ENCODE results near the gene SLC28A3. TPM values are rescaled to one million over a fixed set of nuclear protein-coding genes. Genes with fewer than 3 reads are reported as not detected.

The SLC28A3 gene
- total RNA-seq, 4 donors from 2014 or later = under 0.01 TPM; not detected in 2

DNA sequence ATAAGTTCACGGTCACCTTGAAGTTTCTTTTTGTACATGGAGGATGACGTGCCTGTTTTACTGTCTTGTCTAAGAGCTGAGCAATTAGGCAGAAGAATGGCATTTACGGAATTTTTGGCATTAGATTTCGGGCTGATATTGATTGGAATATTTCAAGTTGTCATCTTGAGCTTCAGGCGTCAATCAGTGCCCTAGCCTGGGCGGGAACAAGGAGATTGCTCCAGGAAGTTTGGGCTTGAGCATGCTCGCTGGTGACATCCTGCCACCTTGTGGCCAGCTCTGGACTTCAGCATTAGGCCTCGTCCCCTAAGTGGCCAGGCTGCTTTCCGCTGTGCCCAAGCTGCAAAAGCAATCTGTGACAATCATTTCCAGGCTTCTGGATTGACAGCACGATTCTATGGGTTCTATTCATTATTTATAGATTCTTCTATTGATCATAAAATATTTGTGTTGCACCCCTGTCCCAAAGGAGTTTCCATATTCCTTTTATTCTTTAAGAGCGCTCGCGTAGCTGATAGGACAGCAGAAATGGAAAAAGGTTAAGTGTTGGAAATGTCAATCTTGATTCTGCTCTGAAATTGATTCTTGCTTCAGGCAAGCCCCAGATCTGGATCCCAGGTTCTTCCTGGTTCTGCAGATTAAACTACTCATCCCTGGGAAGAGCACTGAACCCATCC lies 79.3 kb downstream of the SLC28A3 start:
- TF ChIP-seq, protein P1, sequence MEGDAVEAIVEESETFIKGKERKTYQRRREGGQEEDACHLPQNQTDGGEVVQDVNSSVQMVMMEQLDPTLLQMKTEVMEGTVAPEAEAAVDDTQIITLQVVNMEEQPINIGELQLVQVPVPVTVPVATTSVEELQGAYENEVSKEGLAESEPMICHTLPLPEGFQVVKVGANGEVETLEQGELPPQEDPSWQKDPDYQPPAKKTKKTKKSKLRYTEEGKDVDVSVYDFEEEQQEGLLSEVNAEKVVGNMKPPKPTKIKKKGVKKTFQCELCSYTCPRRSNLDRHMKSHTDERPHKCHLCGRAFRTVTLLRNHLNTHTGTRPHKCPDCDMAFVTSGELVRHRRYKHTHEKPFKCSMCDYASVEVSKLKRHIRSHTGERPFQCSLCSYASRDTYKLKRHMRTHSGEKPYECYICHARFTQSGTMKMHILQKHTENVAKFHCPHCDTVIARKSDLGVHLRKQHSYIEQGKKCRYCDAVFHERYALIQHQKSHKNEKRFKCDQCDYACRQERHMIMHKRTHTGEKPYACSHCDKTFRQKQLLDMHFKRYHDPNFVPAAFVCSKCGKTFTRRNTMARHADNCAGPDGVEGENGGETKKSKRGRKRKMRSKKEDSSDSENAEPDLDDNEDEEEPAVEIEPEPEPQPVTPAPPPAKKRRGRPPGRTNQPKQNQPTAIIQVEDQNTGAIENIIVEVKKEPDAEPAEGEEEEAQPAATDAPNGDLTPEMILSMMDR (IDR thresholded peaks at IDR 0.05) = peak; percentile 88 to 94 (median 92)
- peak; percentile 34 to 57 for TF ChIP-seq POLR2AphosphoS5 (IDR thresholded peaks at IDR 0.05)
- TF ChIP-seq EP300 (IDR thresholded peaks at IDR 0.05) = no peak
- TF ChIP-seq POLR2A (IDR thresholded peaks at IDR 0.05; ENCODE audit: low read depth) = no peak
- Histone ChIP-seq H3K27me3 (peaks cover 0 to 10% (median 0%) of the 10 kb centered on the region in 4 donors), H3K27ac (replicated peaks in 1 of 4) (no peak overlapping the region), H3K36me3 (no peaks in the 10 kb centered on the region), H3K4me1 (peaks cover 0 to 7% (median 0%) of the 10 kb centered on the region in 4 donors), H3K9me3 (no peaks in the 10 kb centered on the region), H3K4me3 (peak overlapping the region; percentile 32 to 52 (median 44))
- intact Hi-C loops (cut with DNase I) = loop anchor here (1.0 to 5.0 kb wide), 2 partner anchors 89 to 323 kb away; no protein-coding TSS in a partner anchor
- DNase-seq (ENCODE audit: extremely low spot score) = no peak
- WGBS = 24% methylated on average over 13 of the region's 13 CpGs

DNA sequence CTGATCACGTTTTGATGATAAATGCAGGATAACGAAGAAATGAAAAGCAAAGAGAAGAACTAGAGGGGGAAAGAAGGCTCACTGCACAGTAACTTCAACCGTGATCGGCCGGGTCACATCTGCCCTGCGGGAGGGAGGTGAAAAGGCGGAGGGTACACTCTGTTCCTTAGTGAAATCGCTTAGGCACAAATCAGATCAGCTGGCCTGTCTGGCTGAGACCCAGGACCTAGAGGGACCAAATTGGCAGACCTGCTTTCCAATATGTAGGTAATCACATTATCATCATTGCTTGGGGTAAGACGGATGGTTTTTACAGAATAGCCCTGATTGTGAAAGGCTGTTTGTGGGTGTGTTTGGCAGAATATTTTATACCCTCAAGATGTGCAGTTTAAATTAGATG lies 82.2 kb downstream of the SLC28A3 start:
- intact Hi-C loops (cut with DNase I) = no loop called here
- Histone ChIP-seq H3K27ac (replicated peaks in 1 of 4) (no peak overlapping the region), H3K4me1 (peaks cover 0 to 7% (median 0%) of the 10 kb centered on the region in 4 donors), H3K9me3 (no peaks in the 10 kb centered on the region), H3K36me3 (no peaks in the 10 kb centered on the region), H3K4me3 (no peak overlapping the region), H3K27me3 (peaks cover 0 to 2% (median 0%) of the 10 kb centered on the region in 4 donors)
- WGBS = 83% methylated on average over 9 of the region's 9 CpGs
- no peak for TF ChIP-seq POLR2A (IDR thresholded peaks at IDR 0.05; ENCODE audit: low read depth)
- no peak for TF ChIP-seq POLR2AphosphoS5 (IDR thresholded peaks at IDR 0.05)
- no peak for DNase-seq (ENCODE audit: extremely low spot score)

DNA sequence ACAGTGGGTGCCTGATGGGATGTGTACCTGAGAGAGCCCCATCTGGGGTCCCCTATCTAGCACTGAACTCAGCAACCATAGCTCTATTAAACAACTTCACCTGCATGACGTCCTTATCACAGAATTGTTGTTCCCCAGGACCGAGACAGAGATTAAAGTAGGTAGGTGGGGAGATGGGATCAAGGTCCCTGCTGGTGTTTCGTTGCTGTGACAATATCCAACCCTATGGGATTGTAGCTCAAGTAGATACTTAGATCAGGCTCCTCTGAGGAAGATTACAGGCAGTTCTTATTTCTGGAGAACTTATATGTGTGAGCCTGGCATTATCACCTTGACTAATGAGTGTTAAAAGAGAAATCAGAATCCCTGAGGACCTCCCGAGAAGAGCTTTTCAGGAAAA lies 84.9 kb downstream of the SLC28A3 start:
- Histone ChIP-seq H3K27me3 (no peaks in the 10 kb centered on the region), H3K4me1 (peaks cover 0 to 2% (median 0%) of the 10 kb centered on the region in 4 donors), H3K27ac (replicated peaks in 1 of 4) (no peak overlapping the region), H3K4me3 (no peak overlapping the region), H3K9me3 (no peaks in the 10 kb centered on the region), H3K36me3 (no peaks in the 10 kb centered on the region)
- 72% methylated on average over 4 of the region's 4 CpGs for WGBS
- no peak for TF ChIP-seq POLR2A (IDR thresholded peaks at IDR 0.05; ENCODE audit: low read depth)
- TF ChIP-seq POLR2AphosphoS5 (IDR thresholded peaks at IDR 0.05) = no peak
- TF ChIP-seq, protein P1 (IDR thresholded peaks at IDR 0.05) = no peak
- no peak for TF ChIP-seq EP300 (IDR thresholded peaks at IDR 0.05)
- intact Hi-C loops (cut with DNase I) = no loop called here
- no peak for DNase-seq (ENCODE audit: extremely low spot score)

DNA sequence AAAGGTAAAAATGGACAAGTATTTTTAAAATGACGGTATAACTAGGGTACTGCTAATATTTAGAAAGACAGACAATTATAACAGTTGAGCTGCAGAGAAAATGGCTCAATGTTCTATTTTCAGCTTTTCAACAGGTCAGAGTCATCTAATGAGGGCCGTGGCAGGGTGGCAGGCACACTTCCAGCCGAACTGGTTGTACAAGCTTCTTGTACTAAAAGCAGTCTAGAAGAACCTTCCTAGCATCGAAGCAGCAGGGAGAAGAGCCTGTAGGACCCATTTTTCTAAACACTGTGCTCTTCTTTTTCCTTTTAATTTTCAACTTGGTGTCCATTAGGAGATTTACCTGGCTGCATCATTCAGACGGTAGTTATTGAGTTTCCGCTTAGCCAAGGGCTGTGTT lies 85.6 kb downstream of the SLC28A3 start:
- no peaks in the 10 kb centered on the region for H3K27me3 ChIP-seq
- intact Hi-C loops (cut with DNase I) = loop anchor here (5.0 kb wide), 1 partner anchor 73 kb away; no protein-coding TSS in a partner anchor
- no peaks in the 10 kb centered on the region for H3K9me3 ChIP-seq
- H3K4me1 ChIP-seq = no peaks in the 10 kb centered on the region
- no peak for DNase-seq (ENCODE audit: extremely low spot score)
- 73% methylated on average over 6 of the region's 6 CpGs for WGBS
- no peaks in the 10 kb centered on the region for H3K36me3 ChIP-seq
- no peak overlapping the region for H3K27ac ChIP-seq (replicated peaks in 1 of 4)
- TF ChIP-seq POLR2A (IDR thresholded peaks at IDR 0.05; ENCODE audit: low read depth) (no peak), POLR2AphosphoS5 (IDR thresholded peaks at IDR 0.05) (no peak), EP300 (IDR thresholded peaks at IDR 0.05) (no peak)
- TF ChIP-seq, protein P1 (IDR thresholded peaks at IDR 0.05) = no peak
- no peak overlapping the region for H3K4me3 ChIP-seq

DNA sequence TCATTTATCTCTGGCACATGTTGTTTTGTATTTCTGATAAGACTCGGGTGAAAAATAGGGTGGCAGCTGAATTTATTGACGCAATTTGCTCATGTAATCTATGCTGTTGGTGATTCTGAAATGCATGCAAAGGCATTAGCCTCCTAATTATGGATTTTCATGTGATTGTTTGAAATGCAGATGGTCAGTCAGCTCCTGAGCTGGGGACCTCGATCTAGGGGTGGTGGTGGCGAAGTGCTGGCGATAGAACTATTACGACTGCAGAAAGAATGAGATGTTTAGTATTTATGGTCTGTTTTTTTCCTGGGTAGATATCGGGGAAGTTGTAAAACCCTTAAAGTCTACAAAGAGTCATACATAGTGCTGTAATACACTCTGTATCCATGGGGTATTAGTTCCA lies 88.6 kb downstream of the SLC28A3 start:
- no peak for DNase-seq (ENCODE audit: extremely low spot score)
- Histone ChIP-seq H3K27me3 (no peaks in the 10 kb centered on the region), H3K4me3 (no peak overlapping the region), H3K27ac (replicated peaks in 1 of 4) (no peak overlapping the region), H3K9me3 (no peaks in the 10 kb centered on the region), H3K4me1 (no peaks in the 10 kb centered on the region), H3K36me3 (no peaks in the 10 kb centered on the region)
- TF ChIP-seq EP300 (IDR thresholded peaks at IDR 0.05) (no peak), POLR2A (IDR thresholded peaks at IDR 0.05; ENCODE audit: low read depth) (no peak), POLR2AphosphoS5 (IDR thresholded peaks at IDR 0.05) (no peak)
- 86% methylated on average over 7 of the region's 7 CpGs for WGBS
- intact Hi-C loops (cut with DNase I) = loop anchor here (5.0 kb wide), 1 partner anchor 70 kb away; no protein-coding TSS in a partner anchor
